HepG2 (cell line): Measurements from ENCODE around the gene IAH1.

Source experiments
- CTCF ChIP-seq: sonication (generic); formaldehyde crosslinking; IDR thresholded peaks from 2 replicates; pipeline ENCODE4 v1.5.0; 2020; ENCODE audit warnings: mild to moderate bottlenecking, missing genetic modification reagents, moderate library complexity
- EZH2 ChIP-seq: conservative IDR thresholded peaks from 2 replicates; pipeline ENCODE4 v1.6.1; 2012; ENCODE audit warnings: mild to moderate bottlenecking, low read depth, low read length, moderate library complexity
- USF2 ChIP-seq, 2 experiments: sonication (generic) in 1 of 2; formaldehyde crosslinking in 1 of 2; IDR thresholded peaks; 2 replicates each; pipeline versions ENCODE4 v1.5.1 to v1.6.1; 2011 to 2020; ENCODE audit warnings: borderline replicate concordance in 1 of 2, low read depth in 1 of 2, low read length in 1 of 2, mild to moderate bottlenecking in 1 of 2, missing genetic modification reagents in 1 of 2, moderate library complexity in 1 of 2
- ZNF746 ChIP-seq: sonication (generic); formaldehyde crosslinking; IDR thresholded peaks from 2 replicates; pipeline ENCODE4 v1.8.0; 2022; ENCODE audit warnings: mild to moderate bottlenecking, missing genetic modification reagents
- TF ChIP-seq, protein P1 (sequence below): sonication (generic); formaldehyde crosslinking; IDR thresholded peaks from 2 replicates; pipeline ENCODE4 v1.4.0; 2020; ENCODE audit warnings: missing genetic modification reagents, mild to moderate bottlenecking, borderline replicate concordance
- TF ChIP-seq, protein P2 (sequence below): sonication (generic); formaldehyde crosslinking; IDR thresholded peaks from 2 replicates; pipeline ENCODE4 v1.9.0; 2021; ENCODE audit warnings: missing genetic modification reagents, borderline replicate concordance

DNA sequence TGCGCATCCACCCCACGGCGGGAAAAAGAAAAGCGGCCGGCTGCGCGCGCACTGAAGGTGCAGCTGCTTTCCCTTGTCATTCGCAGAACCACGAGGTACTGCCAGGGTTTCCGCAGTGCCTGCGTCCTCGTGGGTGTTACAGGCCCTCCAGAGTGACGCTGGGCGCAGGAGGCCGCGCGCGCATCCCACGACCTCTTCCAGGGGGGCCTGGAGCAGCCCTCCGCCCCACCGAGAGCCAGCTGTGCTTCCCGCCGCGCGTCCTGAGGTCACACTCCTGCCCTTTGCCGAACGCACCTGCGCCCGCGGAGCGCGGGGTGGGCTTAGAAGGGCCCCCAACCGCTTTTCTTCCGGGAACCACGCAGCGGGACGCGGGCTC, 378 bp upstream of the IAH1 start:
- TF ChIP-seq, protein P1, sequence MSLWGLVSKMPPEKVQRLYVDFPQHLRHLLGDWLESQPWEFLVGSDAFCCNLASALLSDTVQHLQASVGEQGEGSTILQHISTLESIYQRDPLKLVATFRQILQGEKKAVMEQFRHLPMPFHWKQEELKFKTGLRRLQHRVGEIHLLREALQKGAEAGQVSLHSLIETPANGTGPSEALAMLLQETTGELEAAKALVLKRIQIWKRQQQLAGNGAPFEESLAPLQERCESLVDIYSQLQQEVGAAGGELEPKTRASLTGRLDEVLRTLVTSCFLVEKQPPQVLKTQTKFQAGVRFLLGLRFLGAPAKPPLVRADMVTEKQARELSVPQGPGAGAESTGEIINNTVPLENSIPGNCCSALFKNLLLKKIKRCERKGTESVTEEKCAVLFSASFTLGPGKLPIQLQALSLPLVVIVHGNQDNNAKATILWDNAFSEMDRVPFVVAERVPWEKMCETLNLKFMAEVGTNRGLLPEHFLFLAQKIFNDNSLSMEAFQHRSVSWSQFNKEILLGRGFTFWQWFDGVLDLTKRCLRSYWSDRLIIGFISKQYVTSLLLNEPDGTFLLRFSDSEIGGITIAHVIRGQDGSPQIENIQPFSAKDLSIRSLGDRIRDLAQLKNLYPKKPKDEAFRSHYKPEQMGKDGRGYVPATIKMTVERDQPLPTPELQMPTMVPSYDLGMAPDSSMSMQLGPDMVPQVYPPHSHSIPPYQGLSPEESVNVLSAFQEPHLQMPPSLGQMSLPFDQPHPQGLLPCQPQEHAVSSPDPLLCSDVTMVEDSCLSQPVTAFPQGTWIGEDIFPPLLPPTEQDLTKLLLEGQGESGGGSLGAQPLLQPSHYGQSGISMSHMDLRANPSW (CRISPR knock-in tag): no peak
- TF ChIP-seq ZNF746 (CRISPR knock-in tag) (no peak), EZH2 (no peak), USF2 (IDR thresholded peaks at IDR 0.05; ENCODE audit: low read depth, low read length) (no peak), USF2 (CRISPR knock-in tag; IDR thresholded peaks at IDR 0.05; ENCODE audit: borderline replicate concordance) (no peak), CTCF (CRISPR knock-in tag) (no peak)
- TF ChIP-seq, protein P2, sequence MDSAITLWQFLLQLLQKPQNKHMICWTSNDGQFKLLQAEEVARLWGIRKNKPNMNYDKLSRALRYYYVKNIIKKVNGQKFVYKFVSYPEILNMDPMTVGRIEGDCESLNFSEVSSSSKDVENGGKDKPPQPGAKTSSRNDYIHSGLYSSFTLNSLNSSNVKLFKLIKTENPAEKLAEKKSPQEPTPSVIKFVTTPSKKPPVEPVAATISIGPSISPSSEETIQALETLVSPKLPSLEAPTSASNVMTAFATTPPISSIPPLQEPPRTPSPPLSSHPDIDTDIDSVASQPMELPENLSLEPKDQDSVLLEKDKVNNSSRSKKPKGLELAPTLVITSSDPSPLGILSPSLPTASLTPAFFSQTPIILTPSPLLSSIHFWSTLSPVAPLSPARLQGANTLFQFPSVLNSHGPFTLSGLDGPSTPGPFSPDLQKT (CRISPR knock-in tag): no peak
